GM21825 (cell line): ENCODE results near the gene MGAT5.

ENCODE experiments used
- ATAC-seq: cut with Tn5 transposase; IDR thresholded peaks from one replicate; pipeline ENCODE4 v1.9.1; 2021; ENCODE audit warnings: mild to moderate bottlenecking, moderate library complexity; ENCODE audit not compliant: unreplicated experiment

MGAT5 gene

GRCh38 chr2:134331081-134331480, 77.2 kb downstream of the MGAT5 start:
- no peak for ATAC-seq

DNA sequence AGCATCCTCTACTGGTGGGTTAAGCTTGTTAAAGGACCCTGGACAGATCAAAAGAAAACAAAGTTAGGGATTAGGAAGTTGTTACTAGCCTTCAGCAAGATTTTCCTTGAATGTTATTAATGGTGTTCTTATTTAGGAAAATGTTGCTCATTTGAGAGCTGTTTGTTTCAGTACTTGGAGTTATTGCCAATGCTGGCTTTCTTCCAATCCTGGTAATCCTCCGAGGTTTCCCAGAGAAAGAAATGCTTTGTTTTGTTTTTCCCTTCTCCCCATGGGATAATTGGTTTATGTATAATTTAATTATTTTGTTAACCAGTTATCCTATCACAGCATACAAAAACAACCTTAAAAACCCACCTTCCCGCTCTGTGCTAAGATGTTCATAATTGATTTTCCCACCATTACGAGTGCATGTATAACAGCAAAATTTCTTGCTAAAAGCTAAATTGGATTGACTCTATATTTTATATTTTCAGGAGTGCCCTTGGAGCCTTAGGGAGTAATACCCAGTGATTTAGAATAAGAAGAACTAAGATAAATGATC, 79.8 kb downstream of the MGAT5 start:
- no peak for ATAC-seq

DNA sequence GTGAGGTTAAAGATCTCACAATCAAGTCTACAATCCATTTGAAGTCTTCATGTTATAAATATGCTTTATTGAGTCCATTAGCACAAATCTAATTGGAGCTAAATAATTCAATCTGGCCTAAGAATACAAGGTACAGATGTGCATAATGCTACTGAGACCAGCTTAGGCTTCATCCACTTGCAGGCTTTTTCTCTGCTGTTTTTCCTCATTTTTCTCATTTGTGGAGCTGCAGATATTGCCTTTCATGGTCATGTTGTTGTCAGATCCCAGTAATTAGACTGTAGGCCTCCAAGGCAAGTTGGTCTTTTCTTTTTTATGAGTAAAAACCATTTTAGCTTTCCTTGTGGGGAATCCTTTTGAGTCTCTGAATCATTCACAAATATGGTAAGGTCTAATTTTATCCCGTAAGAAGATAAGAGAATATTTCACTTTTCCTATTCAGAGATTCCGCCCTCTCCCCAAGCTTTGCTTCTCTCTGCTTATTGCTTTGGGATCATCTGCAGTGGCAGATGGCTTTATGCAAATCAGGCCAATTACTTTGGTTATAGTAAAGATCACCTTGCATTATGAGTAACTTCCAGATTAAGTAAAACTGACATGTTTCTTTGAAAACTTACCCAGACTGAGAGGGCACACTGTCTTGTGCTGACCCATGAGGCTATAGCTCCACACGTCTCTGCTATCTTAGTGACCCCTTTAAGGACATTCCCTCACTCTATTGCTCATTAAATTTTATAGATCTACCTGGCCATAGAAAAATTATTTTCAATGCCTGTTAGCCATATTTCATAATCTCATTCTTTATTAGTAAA, 80.9 kb downstream of the MGAT5 start:
- no peak for ATAC-seq

DNA sequence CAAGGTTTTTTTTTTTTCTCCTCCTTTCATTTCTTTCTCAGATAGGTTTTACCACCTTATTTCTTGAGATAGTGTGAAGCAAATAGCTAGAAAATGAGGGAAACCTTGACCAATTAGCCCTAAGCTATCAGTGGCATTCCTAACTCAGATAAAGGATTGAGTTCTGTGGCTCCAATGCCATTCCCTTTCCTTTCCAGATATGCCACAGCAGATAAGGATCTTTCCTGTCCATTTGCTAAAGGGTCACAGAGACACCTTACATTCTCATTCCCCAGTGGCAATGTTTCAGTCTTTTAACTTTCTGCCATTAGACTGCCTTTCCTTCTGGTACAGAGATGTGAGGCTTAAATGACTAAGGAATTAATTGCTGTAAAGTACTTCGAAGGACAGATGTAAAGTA, 81.7 kb downstream of the MGAT5 start:
- ATAC-seq = no peak

GRCh38 chr2:134336352-134336751, 82.5 kb downstream of the MGAT5 start:
- peak; percentile 93 for ATAC-seq

DNA sequence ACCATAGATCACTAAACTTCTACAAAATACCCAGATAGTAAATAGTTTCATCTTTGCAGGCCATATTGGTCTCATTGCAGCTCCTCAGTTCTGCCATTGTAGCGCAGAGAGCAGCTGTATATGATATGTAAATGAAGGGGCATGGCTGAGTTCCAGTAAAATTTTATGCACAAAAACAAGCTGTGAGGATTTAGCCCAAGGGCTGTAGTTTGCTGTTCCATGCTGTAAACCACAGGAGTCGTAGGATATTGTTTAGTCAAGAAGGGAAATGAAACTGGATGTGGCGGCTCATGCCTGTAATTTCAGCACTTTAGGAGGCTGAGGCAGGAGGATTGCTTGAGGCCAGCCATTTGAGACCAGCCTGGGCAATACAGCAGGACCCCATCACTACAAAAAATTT, 83.0 kb downstream of the MGAT5 start:
- ATAC-seq = no peak

- ATAC-seq = no peak
Observed at GRCh38 chr2:134337631-134338030, 83.8 kb downstream of the MGAT5 start.

DNA sequence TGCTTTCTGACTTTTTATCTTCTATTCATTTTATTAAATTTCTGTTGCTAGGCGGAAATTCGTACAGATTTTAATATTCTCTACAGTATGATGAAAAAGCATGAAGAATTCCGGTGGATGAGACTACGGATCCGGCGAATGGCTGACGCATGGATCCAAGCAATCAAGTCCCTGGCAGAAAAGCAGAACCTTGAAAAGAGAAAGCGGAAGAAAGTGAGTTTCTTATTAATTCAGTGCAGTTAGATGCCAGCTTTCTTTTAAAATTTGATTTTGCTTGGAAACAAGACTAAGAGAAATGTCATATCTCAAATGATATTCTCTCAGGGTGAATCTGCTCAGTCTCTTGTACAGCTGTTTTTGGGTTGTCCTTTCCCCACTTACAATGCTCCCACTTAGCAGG, 84.3 kb downstream of the MGAT5 start:
- ATAC-seq = no peak

DNA sequence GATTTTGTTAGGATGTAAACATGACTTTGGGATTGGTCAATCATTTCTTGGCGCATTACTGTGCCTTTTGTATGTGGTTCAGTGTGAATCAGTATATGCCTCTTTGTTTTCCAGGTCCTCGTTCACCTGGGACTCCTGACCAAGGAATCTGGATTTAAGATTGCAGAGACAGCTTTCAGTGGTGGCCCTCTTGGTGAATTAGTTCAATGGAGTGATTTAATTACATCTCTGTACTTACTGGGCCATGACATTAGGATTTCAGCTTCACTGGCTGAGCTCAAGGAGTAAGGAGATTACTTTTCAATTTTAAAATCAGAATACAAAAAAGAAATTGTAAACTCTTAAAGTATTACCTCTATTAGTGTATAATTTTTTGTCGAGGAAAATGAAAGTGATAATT, 87.6 kb downstream of the MGAT5 start:
- ATAC-seq = no peak

- no peak for ATAC-seq
Observed at GRCh38 chr2:134344954-134345697, 91.3 kb downstream of the MGAT5 start.

- no peak for ATAC-seq
Observed at GRCh38 chr2:134346141-134346540, 92.3 kb downstream of the MGAT5 start.

DNA sequence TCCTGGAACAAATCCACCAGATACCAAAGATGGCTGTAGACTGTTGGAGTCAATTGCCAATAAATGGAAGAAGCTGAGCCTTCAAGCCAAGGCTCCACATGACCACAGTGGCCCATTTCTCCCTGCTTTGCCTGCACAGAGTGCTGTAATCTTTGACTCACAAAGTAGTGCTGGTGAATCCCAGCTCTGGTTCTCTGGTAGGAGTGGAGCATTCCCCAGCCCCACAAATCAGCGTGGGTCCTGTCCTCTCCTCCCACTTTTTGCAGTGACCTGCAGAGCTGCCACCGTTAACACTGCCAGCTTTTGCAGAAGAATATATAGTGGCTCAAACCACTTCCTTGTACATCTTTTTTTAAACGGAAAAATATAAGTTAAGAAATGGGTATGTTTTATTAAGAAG, 93.9 kb downstream of the MGAT5 start:
- no peak for ATAC-seq

- no peak for ATAC-seq
Observed at GRCh38 chr2:134348239-134348638, 94.4 kb downstream of the MGAT5 start.

- ATAC-seq = no peak
Observed at GRCh38 chr2:134348760-134349159, 94.9 kb downstream of the MGAT5 start.

DNA sequence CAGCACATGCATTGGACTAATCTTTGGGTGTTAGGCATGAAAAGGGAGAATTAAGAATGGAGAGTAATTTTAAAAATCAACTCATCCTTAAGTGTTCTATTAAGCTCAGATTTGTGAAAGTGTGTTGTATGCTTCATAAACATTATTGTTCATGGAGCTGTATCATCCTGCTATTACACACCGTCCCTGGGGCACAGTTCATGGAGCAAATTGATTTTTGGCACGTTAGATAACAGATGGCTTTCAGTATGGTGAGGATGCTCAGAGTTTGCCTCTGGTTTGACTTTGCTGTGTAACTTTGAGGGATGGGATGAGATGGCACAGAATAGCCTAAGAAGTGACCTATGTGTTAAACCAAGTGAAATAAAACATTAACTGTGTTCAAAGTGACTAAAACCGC, 97.1 kb downstream of the MGAT5 start:
- ATAC-seq = no peak

DNA sequence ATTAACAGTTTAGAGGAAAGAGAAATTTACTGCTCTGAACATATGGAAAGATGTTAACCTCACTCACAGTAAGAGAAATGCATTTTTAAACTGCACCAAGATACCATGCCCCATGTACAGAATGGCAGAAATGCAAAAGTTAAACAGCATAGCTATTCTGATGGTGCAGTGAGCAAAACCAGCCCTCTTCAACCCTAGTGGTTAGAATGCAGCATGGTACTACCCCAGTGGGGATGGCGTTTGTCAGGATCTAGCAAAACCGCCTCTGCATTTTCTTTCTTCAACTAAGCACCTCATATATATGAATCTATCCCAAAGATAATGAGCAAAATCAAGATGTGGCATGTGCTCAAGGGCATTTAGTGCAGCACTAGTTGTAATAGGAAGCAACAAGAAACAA, 98.0 kb downstream of the MGAT5 start:
- no peak for ATAC-seq

DNA sequence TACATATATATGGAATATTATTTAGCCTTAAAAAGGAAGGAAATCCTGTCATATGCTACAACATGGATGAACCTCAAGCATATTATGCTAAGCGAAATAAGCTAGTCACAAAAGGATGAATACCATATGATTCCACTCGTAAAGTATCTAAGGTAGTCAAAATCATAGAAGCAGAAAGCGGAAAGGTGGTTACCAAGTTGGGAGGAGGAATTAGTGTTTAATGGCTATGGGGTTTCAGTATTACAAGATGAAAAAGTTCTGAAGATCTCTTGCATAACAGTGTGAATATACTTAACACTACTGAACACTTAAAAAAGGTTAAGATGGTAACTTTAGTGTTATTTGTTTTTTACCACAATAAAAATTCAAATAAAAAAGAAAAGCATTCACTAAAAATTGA, 99.0 kb downstream of the MGAT5 start:
- no peak for ATAC-seq

DNA sequence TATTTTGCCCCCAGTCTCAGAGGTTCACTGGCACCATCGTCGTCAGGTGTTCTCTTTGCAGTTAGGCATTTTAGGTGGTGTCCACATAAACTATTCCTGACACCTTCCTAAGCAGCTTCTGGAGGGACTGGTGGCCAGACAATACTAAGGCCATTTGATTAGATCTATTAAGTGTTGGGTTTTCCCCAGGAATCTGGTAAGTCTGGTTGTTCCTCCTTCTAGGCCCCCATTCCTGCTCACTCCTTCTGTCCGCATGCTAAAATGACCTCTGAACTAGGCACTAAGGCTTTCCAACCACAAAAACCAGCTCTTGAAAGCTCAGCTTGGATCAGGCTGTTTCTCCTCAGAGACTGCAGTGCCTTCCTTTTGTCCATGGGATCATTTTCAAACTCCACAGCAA, 100.7 kb downstream of the MGAT5 start:
- ATAC-seq = no peak

- ATAC-seq = no peak
Observed at GRCh38 chr2:134357814-134358213, 103.9 kb downstream of the MGAT5 start.

- no peak for ATAC-seq
Observed at GRCh38 chr2:134359367-134360081, 105.7 kb downstream of the MGAT5 start.

DNA sequence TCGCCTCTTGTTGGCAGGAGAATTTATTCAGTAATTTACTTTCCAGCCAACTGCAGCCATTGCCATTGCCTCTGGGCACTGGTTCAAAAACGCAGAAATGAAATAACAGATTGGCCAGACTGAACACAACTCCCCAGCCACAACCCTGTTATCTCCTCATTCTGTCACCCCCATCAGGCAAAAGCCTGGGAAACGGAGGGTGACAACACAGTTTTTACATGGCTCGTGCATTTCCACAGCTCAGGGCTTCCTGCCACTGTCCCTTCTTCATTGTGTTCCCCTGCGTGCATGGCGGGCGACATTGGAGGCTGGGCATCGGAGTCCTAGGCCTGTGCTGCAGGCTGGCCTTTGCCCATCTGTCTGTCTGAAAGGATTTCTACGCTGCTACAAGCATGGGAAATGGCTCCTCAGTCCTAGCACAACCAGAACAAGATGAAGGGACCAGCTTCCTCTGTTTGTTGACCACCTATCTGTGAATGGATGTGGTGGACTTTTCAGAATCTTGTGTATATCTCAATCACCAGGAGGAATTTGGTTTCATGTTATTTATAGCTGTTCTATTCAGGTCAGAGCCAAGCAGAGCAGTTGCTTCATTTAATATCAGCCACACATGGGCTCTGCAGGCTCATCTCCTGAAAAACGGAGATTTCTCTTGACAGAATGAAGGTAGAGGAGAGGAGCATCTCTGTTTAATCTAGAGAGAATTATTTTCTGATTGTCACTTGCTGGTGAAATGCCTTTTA, 107.0 kb downstream of the MGAT5 start:
- ATAC-seq = no peak
